ENCODE data around the gene RMND5B. TPM values are rescaled to one million over a fixed set of nuclear protein-coding genes. Genes with fewer than 3 reads are reported as not detected.
A peak's percentile ranks its signal among the peaks of the same experiment; 100 is the strongest.
"Not testable (repeated sequence)": the region's sequence is repeated elsewhere in the genome, so short reads cannot be mapped to it uniquely, and the experiment has no call there.

RMND5B gene
- total RNA-seq, 4 donors from 2014 or later = 36.7 to 149 (median 37.8) TPM

GRCh38 chr5:178126556-178126955 is 4.3 kb upstream of the RMND5B start:
- H3K4me1 ChIP-seq = peaks cover 7 to 30% (median 12%) of the 10 kb centered on the region in 4 donors
- TF ChIP-seq EP300 (IDR thresholded peaks at IDR 0.05; ENCODE audit: low read depth) = no peak
- TF ChIP-seq POLR2AphosphoS5 (IDR thresholded peaks at IDR 0.05) = no peak
- TF ChIP-seq POLR2A (IDR thresholded peaks at IDR 0.05) = no peak
- TF ChIP-seq CTCF (IDR thresholded peaks at IDR 0.05) = no peak
- WGBS, 2 donors (ENCODE audit: low coverage in 1 of 2) = 84 to 87% methylated on average over 2 to 3 of the region's 3 CpGs
- no peaks in the 10 kb centered on the region for H3K36me3 ChIP-seq
- no peak overlapping the region for H3K27ac ChIP-seq
- H3K4me3 ChIP-seq = no peak overlapping the region
- H3K27me3 ChIP-seq = no peaks in the 10 kb centered on the region
- no peak for DNase-seq
- no peaks in the 10 kb centered on the region for H3K9me3 ChIP-seq
- intact Hi-C loops (cut with DNase I; ENCODE audit: low total_unique reads) (no loop called here), in situ Hi-C loops (cut with MboI; ENCODE audit: low pct_ligation_motif_present in 1 of 4, low pct_unique_long_range_greater_than_20kb in 1 of 4, low sequenced_read_pairs in 3 of 4) (no loop called here)

- 90% methylated on average over 13 of the region's 14 CpGs; no CpG with 5 or more reads in 1 of the 2 donors for WGBS, 2 donors (ENCODE audit: low coverage in 1 of 2)
- H3K27ac ChIP-seq; intact Hi-C loops (cut with DNase I; ENCODE audit: low total_unique reads): not testable (repeated sequence)
Observed at GRCh38 chr5:178127300-178128009, 3.4 kb upstream of the RMND5B start.

GRCh38 chr5:178129296-178129695 is 1.5 kb upstream of the RMND5B start:
- in situ Hi-C loops (cut with MboI; ENCODE audit: low pct_ligation_motif_present in 1 of 4, low pct_unique_long_range_greater_than_20kb in 1 of 4, low sequenced_read_pairs in 3 of 4) (no loop called here), intact Hi-C loops (cut with DNase I; ENCODE audit: low total_unique reads) (no loop called here)
- Histone ChIP-seq H3K9me3 (no peaks in the 10 kb centered on the region), H3K36me3 (no peaks in the 10 kb centered on the region), H3K4me1 (peaks cover 0 to 21% (median 12%) of the 10 kb centered on the region in 4 donors), H3K4me3 (no peak overlapping the region), H3K27me3 (no peaks in the 10 kb centered on the region), H3K27ac (no peak overlapping the region)
- DNase-seq = no peak
- no peak for TF ChIP-seq POLR2A (IDR thresholded peaks at IDR 0.05)
- 93 to 100% methylated on average over 1 to 9 of the region's 9 CpGs for WGBS, 2 donors (ENCODE audit: low coverage in 1 of 2)

More at GRCh38 chr5:178127300-178128009, 3.4 kb upstream of the RMND5B start:
- H3K9me3 ChIP-seq; H3K27me3 ChIP-seq; DNase-seq; in situ Hi-C loops (cut with MboI; ENCODE audit: low pct_ligation_motif_present in 1 of 4, low pct_unique_long_range_greater_than_20kb in 1 of 4, low sequenced_read_pairs in 3 of 4); H3K4me3 ChIP-seq; H3K36me3 ChIP-seq: not testable (repeated sequence)
- H3K4me1 ChIP-seq = peaks cover 0 to 30% (median 12%) of the 10 kb centered on the region in 4 donors

GRCh38 chr5:178130234-178130575 is 609 bp upstream of the RMND5B start:
- H3K36me3 ChIP-seq; intact Hi-C loops (cut with DNase I; ENCODE audit: low total_unique reads); DNase-seq; in situ Hi-C loops (cut with MboI; ENCODE audit: low pct_ligation_motif_present in 1 of 4, low pct_unique_long_range_greater_than_20kb in 1 of 4, low sequenced_read_pairs in 3 of 4); H3K9me3 ChIP-seq; H3K27me3 ChIP-seq: not testable (repeated sequence)
- Histone ChIP-seq H3K4me1 (peaks cover 0 to 19% (median 12%) of the 10 kb centered on the region in 4 donors), H3K4me3 (peak overlapping the region; percentile 90 to 97 (median 92)), H3K27ac (peak overlapping the region; percentile 93 to 100 (median 98))
- WGBS, 2 donors (ENCODE audit: low coverage in 1 of 2) = 10 to 13% methylated on average over 2 to 11 of the region's 11 CpGs

- Histone ChIP-seq H3K4me1 (peaks cover 0 to 19% (median 12%) of the 10 kb centered on the region in 4 donors), H3K27me3 (no peaks in the 10 kb centered on the region), H3K4me3 (peak overlapping the region; percentile 90 to 97 (median 92)), H3K9me3 (no peaks in the 10 kb centered on the region), H3K27ac (peak overlapping the region; percentile 93 to 100 (median 98)), H3K36me3 (peaks cover 0 to 4% (median 0%) of the 10 kb centered on the region in 4 donors)
- in situ Hi-C loops (cut with MboI; ENCODE audit: low pct_ligation_motif_present in 1 of 4, low pct_unique_long_range_greater_than_20kb in 1 of 4, low sequenced_read_pairs in 3 of 4) (no loop called here), intact Hi-C loops (cut with DNase I; ENCODE audit: low total_unique reads) (no loop called here)
- TF ChIP-seq CTCF (IDR thresholded peaks at IDR 0.05) (no peak), EP300 (IDR thresholded peaks at IDR 0.05; ENCODE audit: low read depth) (no peak), POLR2AphosphoS5 (IDR thresholded peaks at IDR 0.05) (no peak), POLR2A (IDR thresholded peaks at IDR 0.05) (no peak)
- no peak for DNase-seq
- 15 to 31% methylated on average over 5 to 10 of the region's 10 CpGs for whole genome bisulfite sequencing, 2 donors (ENCODE audit: low coverage in 1 of 2)
Observed at GRCh38 chr5:178131446-178131996, 707 bp downstream of the RMND5B start.
